K562 (cell line): ENCODE data around the gene ZNF77. TPM values are rescaled to one million over a fixed set of nuclear protein-coding genes. Genes with fewer than 3 reads are reported as not detected.

ENCODE experiments used
- ATAC-seq: fragments of 200-7000 bp; cut with Tn5 transposase; 3 replicates; pipeline ENCODE4 v1.9.1; 2020; ENCODE audit warnings: moderate library complexity
- BruUV-seq: library from RNA; stranded (reverse); fragments of 400-500 nt; replicated peaks from 2 replicates; lab custom pipeline; 2021; lab: Mats Ljungman, UMichigan
- CTCF ChIA-PET: fragments of 300-600 bp; formaldehyde crosslinking; extraction: SDS; loops from one replicate; lab custom pipeline; 2021; ENCODE audit warnings: low intra/inter-chr PET ratio; lab: Yijun Ruan, JAX
- POLR2A ChIA-PET: fragments of 300-600, 350-650 bp; sonication (Branson Sonifier 250); formaldehyde crosslinking; extraction: SDS; loops from one replicate; lab custom pipeline; 2021; ENCODE audit warnings: antibody characterized with exemption, inconsistent platforms; lab: Yijun Ruan, JAX
- DNase-seq, 4 experiments: peaks; one replicate each; pipeline versions ENCODE4 v3.0.0 to v3.0.0-alpha.2; 2011 to 2018; ENCODE audit warnings: low spot score in 3 of 4, mixed read lengths in 3 of 4; ENCODE audit errors: extremely low read depth in 1 of 4
- FAIRE-seq: peaks from 2 replicates; lab custom pipeline; 2011; peaks lifted over from hg19 to GRCh38; lab: Jason Lieb, UNC
- H2AFZ ChIP-seq: 2 replicates; pipeline ENCODE4 v1.6.0; 2011; ENCODE audit warnings: low read depth, low read length, control low read depth, inconsistent platforms
- H3K27ac ChIP-seq: fragments of 200-600 bp; 3 replicates; pipeline ENCODE4 v1.8.0; 2011; ENCODE audit warnings: low read depth, mild to moderate bottlenecking, control low read depth, inconsistent platforms, low read length, moderate library complexity, mixed read lengths; ENCODE audit errors: extremely low read depth
- H3K27me3 ChIP-seq, 2 experiments: fragments of 300-600 bp in 1 of 2; 2 replicates in 1 of 2; 3 replicates in 1 of 2; pipeline versions ENCODE4 v1.6.0 to v1.8.0; 2011; ENCODE audit warnings: inconsistent platforms in 2 of 2, low read length in 2 of 2, mild to moderate bottlenecking in 1 of 2, mixed read lengths in 1 of 2, moderate library complexity in 1 of 2; ENCODE audit not compliant: control insufficient read depth in 2 of 2, insufficient read depth in 2 of 2
- H3K36me3 ChIP-seq: fragments of 300-600 bp; 3 replicates; pipeline ENCODE4 v1.8.0; 2011; ENCODE audit warnings: mild to moderate bottlenecking, low read length, inconsistent platforms; ENCODE audit not compliant: control insufficient read depth, insufficient read depth
- H3K4me1 ChIP-seq, 2 experiments: fragments of 200-600 bp in 1 of 2; replicated peaks in 1 of 2; 2 replicates in 1 of 2; 3 replicates in 1 of 2; pipeline versions ENCODE4 v1.5.1 to v1.8.0; 2011; ENCODE audit warnings: inconsistent platforms in 2 of 2, low read length in 2 of 2, mild to moderate bottlenecking in 1 of 2, mixed read lengths in 1 of 2, moderate library complexity in 1 of 2; ENCODE audit not compliant: control insufficient read depth in 2 of 2, insufficient read depth in 2 of 2
- H3K4me2 ChIP-seq: 2 replicates; pipeline ENCODE4 v1.6.1; 2011; ENCODE audit warnings: low read length, control low read depth, inconsistent platforms, mixed read lengths; ENCODE audit not compliant: insufficient read depth
- H3K4me3 ChIP-seq: fragments of 200-600 bp; sonication (generic), shearing (Covaris generic); 2 replicates; pipeline ENCODE4 v1.5.1; 2016; ENCODE audit warnings: control low read depth, inconsistent platforms
- H3K79me2 ChIP-seq: fragments of 200-600 bp; 3 replicates; pipeline ENCODE4 v1.8.0; 2011; ENCODE audit warnings: low read length, inconsistent platforms; ENCODE audit not compliant: control insufficient read depth, insufficient read depth
- H3K9ac ChIP-seq, 2 experiments: 2 replicates each; pipeline versions ENCODE4 v1.6.0 to v1.6.1; 2011; ENCODE audit warnings: low read depth in 2 of 2, low read length in 2 of 2, control low read depth in 1 of 2, inconsistent platforms in 1 of 2, mild to moderate bottlenecking in 1 of 2, mixed read lengths in 1 of 2; ENCODE audit not compliant: insufficient read depth in 1 of 2
- H3K9me1 ChIP-seq: one replicate; pipeline ENCODE4 v1.6.0; 2011; ENCODE audit warnings: inconsistent platforms, mild to moderate bottlenecking, low read length, moderate library complexity; ENCODE audit not compliant: control insufficient read depth, insufficient read depth
- H3K9me3 ChIP-seq: replicated peaks from 2 replicates; pipeline ENCODE4 v1.5.1; 2011; ENCODE audit warnings: low read depth, low read length, inconsistent platforms; ENCODE audit not compliant: control insufficient read depth, insufficient read depth
- H4K20me1 ChIP-seq: replicated peaks from 2 replicates; pipeline ENCODE4 v1.6.1; 2011; ENCODE audit warnings: low read length, inconsistent platforms, mixed read lengths; ENCODE audit not compliant: control insufficient read depth, insufficient read depth
- C11orf30 ChIP-seq: fragments of 450-650 bp; IDR thresholded peaks from 2 replicates; pipeline ENCODE4 v1.6.1; 2016; ENCODE audit warnings: low read depth, mild to moderate bottlenecking
- CEBPG ChIP-seq, 3 experiments: fragments of 200-800 bp in 1 of 3; sonication (Bioruptor generic) in 1 of 3; sonication (generic) in 1 of 3; formaldehyde crosslinking in 1 of 3; IDR thresholded peaks in 2 of 3; conservative IDR thresholded peaks in 1 of 3; 2 replicates each; pipeline versions ENCODE4 v1.6.1 to v1.8.0; 2016 to 2022; ENCODE audit warnings: missing compliant biosample characterization in 2 of 3, missing genetic modification characterization in 2 of 3, mild to moderate bottlenecking in 1 of 3, missing genetic modification reagents in 1 of 3
- ZNF12 ChIP-seq: sonication (generic); formaldehyde crosslinking; IDR thresholded peaks from 2 replicates; pipeline ENCODE4 v1.4.0; 2020; ENCODE audit warnings: mild to moderate bottlenecking, missing genetic modification reagents
- WGBS: fragments of 100-300 bp; shearing (Covaris generic); methylation state at CpG from one replicate; pipeline ENCODE4 v1.1.6; 2016; ENCODE audit warnings: low coverage, mixed read lengths; ENCODE audit not compliant: insufficient coverage; ENCODE audit errors: missing lambda C conversion rate; 5-methylcytosine and 5-hydroxymethylcytosine counted together
- in situ Hi-C: fragments of 300-500 bp; cut with MboI; formaldehyde crosslinking; loops from 4 replicates; pipeline ENCODE4 v1.15.0; 2018; ENCODE audit warnings: inconsistent platforms, mixed read lengths
- intact Hi-C: fragments of 100-400 bp; cut with micrococcal nuclease; formaldehyde crosslinking; loops from 2 replicates; pipeline ENCODE4 v1.14.2; 2022
- polyA plus RNA-seq, 8 experiments: library from polyadenylated mRNA; depleted of rRNA in 4 of 8; stranded (reverse) in 5 of 8; unstranded in 3 of 8; fragments of >200 nt; fragmentation: Nextera tagmentation in 2 of 8; fragmentation: Illumina TruSeq in 1 of 8; extraction: Ambion mirVana in 2 of 8; extraction: Trizol in 1 of 8; gene quantifications; 2 replicates each; pipeline versions ENCODE4 v1.2.1 to v1.2.3, GENCODE V29; 2011 to 2014; ENCODE audit warnings: inconsistent platforms in 1 of 8, missing spikeins in 1 of 8
- total RNA-seq, 7 experiments: library from RNA; depleted of rRNA in 6 of 7; stranded (reverse); fragments of >200 nt in 6 of 7; fragmentation: Illumina TruSeq in 2 of 7; extraction: Trizol in 2 of 7; gene quantifications; 2 replicates each; pipeline versions ENCODE4 v1.2.1 to v1.2.3, GENCODE V29; 2011 to 2021; ENCODE audit warnings: low replicate concordance in 1 of 7

Gene ZNF77
- total and polyA plus RNA-seq, 9 of the 15 experiments (the other 6 are each of a cell fraction or from before 2014, with no cell fraction given): 4.3 to 14.5 (median 7.7) TPM

- Histone ChIP-seq H4K20me1 (0 out of 2 replicates have a peak, but pooled peaks cover 4% of the 10 kb centered on the region), H3K27ac (no peak overlapping the region), H2AFZ (no peak overlapping the region), H3K79me2 (peaks cover 60% of the 10 kb centered on the region), H3K27me3 (no peaks in the 10 kb centered on the region), H3K4me1 (peaks cover 6 to 29% of the 10 kb centered on the region in 2 experiments; a peak in 4 of 5 replicates), H3K9ac (peak overlapping the region in 1 of 2 experiments; percentile 69; a peak in 2 of 4 replicates), H3K4me3 (no peak overlapping the region), H3K36me3 (peaks cover 12% of the 10 kb centered on the region; the same call in 2 of the 3 replicates), H3K9me3 (peaks cover 3% of the 10 kb centered on the region; the same call in 1 of the 2 replicates), H3K4me2 (no peak overlapping the region), H3K9me1 (no peaks in the 10 kb centered on the region)
- intact Hi-C loops: no loop called here
- no peak for FAIRE-seq
- CTCF ChIA-PET: no interaction called here
- POLR2A ChIA-PET: interaction anchor here (0.6 to 0.7 kb wide), 2 partner anchors 9 to 47 kb away, joined by 3 read pairs; no protein-coding TSS in a partner anchor
- in situ Hi-C loops: no loop called here
- no peak for ATAC-seq
- no TSS peak for BruUV-seq
- no peak for DNase-seq
- WGBS: 82% methylated on average over 13 of the region's 13 CpGs
- TF ChIP-seq ZNF12 (no peak), CEBPG (CRISPR knock-in tag; IDR thresholded peaks at IDR 0.05) (no peak), CEBPG (tag; conservative IDR thresholded peaks at IDR 0.05 in 1 of 2, IDR thresholded peaks at IDR 0.05 in 1 of 2) (0 out of 4 replicates have a peak, but pooled peaks of 1 of the 2 experiments have one; percentile 10), C11orf30 (0 out of 2 replicates have a peak, but pooled peaks have one; percentile 12)
Measured at GRCh38 chr19:2902590-2903218, 42.1 kb downstream of the ZNF77 start.
